AG09319 (cell line): ENCODE data around the gene THY1.

Experiments used
- DNase-seq: peaks from one replicate; pipeline ENCODE4 v3.0.0-alpha.2; 2010; ENCODE audit warnings: low read depth; ENCODE audit errors: extremely low read depth
- TF ChIP-seq, protein P1 (sequence below): IDR thresholded peaks from 2 replicates; pipeline ENCODE4 v1.5.1; 2011; ENCODE audit warnings: low read depth, mild to moderate bottlenecking, inconsistent platforms, low read length, moderate library complexity

The THY1 gene

GRCh38 chr11:119449498-119449897 lies 26.5 kb upstream of the THY1 start:
- no peak for DNase-seq
- TF ChIP-seq, protein P1, sequence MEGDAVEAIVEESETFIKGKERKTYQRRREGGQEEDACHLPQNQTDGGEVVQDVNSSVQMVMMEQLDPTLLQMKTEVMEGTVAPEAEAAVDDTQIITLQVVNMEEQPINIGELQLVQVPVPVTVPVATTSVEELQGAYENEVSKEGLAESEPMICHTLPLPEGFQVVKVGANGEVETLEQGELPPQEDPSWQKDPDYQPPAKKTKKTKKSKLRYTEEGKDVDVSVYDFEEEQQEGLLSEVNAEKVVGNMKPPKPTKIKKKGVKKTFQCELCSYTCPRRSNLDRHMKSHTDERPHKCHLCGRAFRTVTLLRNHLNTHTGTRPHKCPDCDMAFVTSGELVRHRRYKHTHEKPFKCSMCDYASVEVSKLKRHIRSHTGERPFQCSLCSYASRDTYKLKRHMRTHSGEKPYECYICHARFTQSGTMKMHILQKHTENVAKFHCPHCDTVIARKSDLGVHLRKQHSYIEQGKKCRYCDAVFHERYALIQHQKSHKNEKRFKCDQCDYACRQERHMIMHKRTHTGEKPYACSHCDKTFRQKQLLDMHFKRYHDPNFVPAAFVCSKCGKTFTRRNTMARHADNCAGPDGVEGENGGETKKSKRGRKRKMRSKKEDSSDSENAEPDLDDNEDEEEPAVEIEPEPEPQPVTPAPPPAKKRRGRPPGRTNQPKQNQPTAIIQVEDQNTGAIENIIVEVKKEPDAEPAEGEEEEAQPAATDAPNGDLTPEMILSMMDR: no peak

- no peak for DNase-seq
- TF ChIP-seq, protein P1: no peak
These were observed 25.4 kb upstream of the THY1 start for GRCh38 chr11:119448380-119448779.

DNA sequence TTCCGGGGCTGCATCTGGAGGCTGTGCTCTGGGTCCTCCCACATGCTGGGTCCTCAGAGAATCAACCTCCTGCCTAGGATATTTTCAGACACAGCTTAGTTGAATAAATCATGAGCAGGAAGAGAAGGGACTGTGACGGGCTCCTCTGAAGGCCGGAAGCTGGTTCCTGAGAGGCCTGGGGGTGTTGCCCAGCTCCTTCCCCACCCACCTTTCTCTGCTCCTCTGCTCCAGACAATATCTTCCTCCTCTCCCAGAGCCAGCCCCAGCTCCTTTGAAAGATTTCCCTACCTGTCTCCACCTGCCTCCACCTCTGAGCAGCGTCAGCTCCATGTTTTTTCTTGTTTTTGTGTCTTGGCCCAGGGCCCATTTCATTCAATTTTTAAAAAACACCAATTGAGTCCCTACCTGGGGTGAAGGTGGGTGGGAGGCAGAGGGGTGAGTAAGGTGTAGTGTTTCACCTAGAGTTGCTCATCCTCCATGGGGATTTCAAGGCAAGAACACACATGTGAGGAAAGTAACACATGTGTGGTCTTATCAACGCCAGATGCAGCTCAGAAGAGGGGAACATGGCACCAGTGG lies 24.8 kb upstream of the THY1 start:
- TF ChIP-seq, protein P1: no peak
- no peak for DNase-seq

- no peak for DNase-seq
- TF ChIP-seq, protein P1: no peak
These were observed 24.1 kb upstream of the THY1 start for GRCh38 chr11:119446871-119447663.

DNA sequence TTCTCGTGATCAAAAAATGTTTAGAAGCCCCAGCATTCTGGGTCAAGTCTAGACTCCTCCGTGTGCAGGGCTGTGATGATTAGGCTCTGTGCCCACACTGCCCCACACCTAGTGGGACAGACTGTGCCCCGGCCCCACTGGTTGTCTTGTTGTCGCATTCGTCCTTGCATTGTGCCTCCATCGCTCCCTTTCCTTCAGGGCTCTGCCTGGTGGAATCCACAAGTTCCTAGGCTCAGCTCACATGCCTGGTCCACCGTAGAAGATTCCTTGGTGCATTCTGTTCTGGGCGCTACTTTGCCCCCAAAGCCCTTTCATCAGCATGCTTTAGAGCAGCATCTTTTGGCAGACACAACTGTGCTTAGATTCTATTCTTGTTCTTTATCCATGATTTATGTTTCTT lies 23.5 kb upstream of the THY1 start:
- TF ChIP-seq, protein P1: no peak
- DNase-seq: no peak

- DNase-seq: peak; percentile 25
- TF ChIP-seq, protein P1: no peak
These were observed 22.9 kb upstream of the THY1 start for GRCh38 chr11:119445850-119446249.

- TF ChIP-seq, protein P1: no peak
- DNase-seq: no peak
These were observed 22.4 kb upstream of the THY1 start for GRCh38 chr11:119445379-119445778.
